Ammon's horn (tissue), 1 donor: ENCODE results near the gene MSRB1.
A peak's percentile ranks its signal among the peaks of the same experiment; 100 is the strongest.
"Not testable (repeated sequence)": the region's sequence is repeated elsewhere in the genome, so short reads cannot be mapped to it uniquely, and the experiment has no call there.

Experiments used
- DNase-seq: peaks from one replicate; pipeline ENCODE4 v3.0.0-alpha.2; 2016; ENCODE audit warnings: low spot score

MSRB1 gene

GRCh38 chr16:1978476-1979120 lies 35.6 kb upstream of the MSRB1 start:
- no peak for DNase-seq

GRCh38 chr16:1977875-1978268 lies 34.9 kb upstream of the MSRB1 start:
- DNase-seq, result no peak

- no peak for DNase-seq
These were observed 34.2 kb upstream of the MSRB1 start for GRCh38 chr16:1976951-1977874.

DNA sequence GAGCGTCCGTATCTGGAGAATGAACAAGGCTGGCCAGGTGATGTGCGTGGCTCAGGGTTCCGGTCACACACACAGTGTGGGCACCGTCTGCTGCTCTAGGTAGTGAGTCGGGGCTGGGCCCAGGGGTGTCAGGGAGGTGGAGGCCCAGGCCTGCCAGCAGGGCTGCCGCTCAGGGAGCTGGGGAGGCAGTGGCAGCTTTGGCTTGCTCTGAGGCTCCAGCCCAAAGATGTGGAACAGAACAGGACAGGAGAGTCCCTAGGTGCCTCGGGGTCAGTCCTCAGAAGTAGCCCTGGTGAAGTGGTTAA lies 33.2 kb upstream of the MSRB1 start:
- DNase-seq, result no peak

GRCh38 chr16:1975432-1976215 lies 32.6 kb upstream of the MSRB1 start:
- no peak for DNase-seq

DNA sequence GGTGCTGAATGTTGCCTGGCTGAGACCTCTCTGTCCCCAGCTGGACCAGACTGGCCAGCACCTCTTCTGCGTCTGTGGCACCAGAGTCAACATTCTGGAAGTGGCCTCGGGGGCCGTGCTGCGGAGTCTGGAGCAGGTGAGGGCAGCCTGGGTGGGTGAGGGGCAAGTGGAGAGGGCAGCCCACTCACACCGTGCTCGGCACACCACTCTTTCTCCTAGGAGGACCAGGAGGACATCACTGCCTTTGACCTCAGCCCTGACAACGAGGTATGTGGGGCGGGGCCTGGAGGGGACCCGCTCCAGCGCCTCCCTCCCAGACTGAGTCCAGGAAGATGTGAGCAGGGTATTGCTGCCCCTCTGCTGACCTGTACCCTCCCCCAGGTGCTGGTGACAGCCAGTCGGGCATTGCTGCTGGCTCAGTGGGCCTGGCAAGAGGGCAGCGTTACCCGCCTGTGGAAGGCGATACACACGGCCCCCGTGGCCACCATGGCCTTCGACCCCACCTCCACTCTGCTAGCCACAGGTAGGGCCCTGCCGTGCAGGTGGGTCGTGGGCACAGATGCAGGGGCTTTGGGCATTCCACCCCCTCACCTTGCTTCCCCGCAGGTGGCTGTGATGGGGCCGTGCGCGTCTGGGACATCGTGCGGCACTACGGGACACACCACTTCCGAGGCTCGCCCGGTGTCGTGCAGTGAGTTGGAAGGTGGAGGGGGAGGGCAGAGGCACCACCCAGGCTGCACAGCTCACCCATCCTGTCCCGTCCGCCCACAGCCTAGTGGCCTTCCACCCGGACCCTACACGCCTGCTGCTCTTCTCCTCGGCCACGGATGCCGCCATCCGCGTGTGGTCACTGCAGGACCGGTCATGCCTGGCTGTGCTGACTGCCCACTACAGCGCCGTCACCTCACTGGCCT lies 31.4 kb upstream of the MSRB1 start:
- no peak for DNase-seq

- no peak for DNase-seq
These were observed 30.6 kb upstream of the MSRB1 start for GRCh38 chr16:1973461-1974156.

GRCh38 chr16:1972490-1972877 lies 29.5 kb upstream of the MSRB1 start:
- no peak for DNase-seq

DNA sequence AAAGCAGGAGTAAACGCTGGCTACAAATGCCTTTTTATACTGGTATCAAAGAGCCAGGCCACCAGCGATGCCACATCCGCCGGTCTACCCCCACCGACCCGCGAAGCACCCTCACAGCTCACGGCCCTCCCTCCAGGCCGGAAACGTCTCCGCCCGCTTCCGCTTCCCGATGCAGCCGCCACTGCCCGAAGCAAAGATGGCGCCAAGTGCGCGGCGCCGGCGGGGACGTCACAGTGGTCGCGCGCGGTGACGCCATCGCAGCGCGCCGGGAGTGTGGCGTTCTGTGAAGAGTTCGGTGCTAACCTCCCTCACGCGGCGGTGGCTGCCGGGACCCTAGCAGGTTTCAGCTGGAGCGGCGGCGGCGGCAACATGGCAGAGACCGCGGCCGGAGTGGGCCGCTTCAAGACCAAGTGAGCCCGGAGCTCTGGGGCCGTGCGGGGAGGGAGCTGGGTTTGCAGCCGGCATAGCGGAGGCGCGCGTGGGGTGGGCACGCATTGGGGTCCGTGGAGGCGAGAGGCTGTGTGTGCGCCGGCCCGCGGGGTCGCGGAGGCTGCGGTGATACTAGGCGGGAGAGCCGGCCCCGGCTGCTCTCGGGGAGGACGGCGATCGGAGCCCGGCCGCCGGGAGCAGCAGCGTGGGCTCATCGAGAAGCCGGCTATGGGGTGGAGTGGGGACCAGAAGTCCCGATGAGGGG lies 28.9 kb upstream of the MSRB1 start, which contains the start of gene TBL3:
Gene TBL3, plus strand, starts transcription at position 258 of the 694 bp plus-strand sequence. Its CDS starts 112 bp downstream, at position 370.
- DNase-seq, result peak; percentile 95

DNA sequence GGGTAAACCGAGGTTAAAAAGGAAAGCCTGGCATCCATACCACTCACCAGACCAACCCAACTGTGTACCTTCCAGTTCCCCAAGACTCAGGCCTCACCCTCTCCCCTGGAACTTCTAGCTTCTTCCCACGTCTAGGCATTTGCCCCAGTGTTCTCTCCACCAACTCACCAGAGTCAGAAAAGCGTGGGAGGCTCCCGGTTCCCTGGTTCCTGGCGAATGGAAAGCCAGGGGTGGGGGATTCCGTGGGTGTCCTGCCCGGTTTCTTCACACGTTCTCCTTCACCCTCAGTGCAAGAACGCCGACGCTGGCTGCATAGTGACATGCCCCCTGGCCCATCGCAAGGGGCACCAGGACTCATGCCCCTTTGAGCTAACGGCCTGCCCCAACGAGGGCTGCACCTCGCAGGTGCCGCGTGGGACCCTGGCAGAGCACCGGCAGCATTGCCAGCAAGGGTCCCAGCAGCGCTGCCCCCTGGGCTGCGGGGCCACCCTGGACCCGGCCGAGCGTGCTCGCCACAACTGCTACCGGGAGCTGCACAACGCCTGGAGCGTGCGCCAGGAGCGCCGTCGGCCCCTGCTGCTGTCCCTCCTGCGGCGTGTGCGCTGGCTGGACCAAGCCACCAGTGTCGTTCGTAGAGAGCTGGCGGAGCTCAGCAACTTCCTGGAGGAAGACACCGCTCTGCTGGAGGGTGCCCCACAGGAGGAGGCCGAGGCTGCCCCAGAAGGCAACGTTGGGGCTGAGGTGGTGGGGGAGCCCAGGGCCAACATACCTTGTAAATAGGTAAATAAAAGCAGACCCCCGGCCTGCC lies 25.4 kb upstream of the MSRB1 start:
- DNase-seq, result no peak

GRCh38 chr16:1966460-1966859 lies 23.5 kb upstream of the MSRB1 start, which contains the start of gene RNF151:
Gene RNF151, plus strand, starts transcription at chr16:1966856. Its CDS starts 26 bp downstream, at chr16:1966882.
- no peak for DNase-seq

DNA sequence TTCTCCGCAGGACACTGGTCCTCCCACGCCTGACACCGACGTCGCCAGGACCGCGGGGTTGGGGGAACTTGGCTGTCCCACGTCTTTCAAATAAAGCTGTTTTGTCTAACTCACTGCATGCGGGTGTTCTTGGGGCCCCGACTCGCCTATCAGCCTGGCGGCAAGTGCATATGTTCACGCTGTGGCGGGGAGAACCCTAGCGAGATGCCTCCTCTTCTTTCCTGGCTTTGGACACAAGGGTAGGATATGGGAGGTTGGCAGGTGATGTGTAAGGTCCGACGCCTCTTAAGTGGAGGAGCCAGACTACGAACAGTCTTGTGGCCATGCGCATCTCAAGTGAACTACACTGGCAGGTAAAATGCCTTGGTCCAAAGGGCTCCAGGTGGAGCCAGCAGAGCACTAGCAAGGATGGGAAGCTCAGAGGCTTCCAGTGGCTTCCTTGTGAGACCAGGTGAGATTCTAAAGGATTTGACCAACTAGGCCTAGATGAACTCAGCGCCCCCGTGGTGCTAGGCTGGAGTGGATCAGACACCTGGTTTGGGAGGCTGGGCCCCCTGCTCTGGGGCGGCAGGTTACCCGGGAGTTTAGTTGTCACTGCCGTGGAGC lies 22.5 kb upstream of the MSRB1 start:
- no peak for DNase-seq

GRCh38 chr16:1964506-1965395 lies 21.8 kb upstream of the MSRB1 start, which contains the start of gene RPS2:
Gene RPS2, minus strand, starts transcription at chr16:1964826. Its CDS starts 201 bp downstream, at chr16:1964625.
- DNase-seq, result peak; percentile 99

DNA sequence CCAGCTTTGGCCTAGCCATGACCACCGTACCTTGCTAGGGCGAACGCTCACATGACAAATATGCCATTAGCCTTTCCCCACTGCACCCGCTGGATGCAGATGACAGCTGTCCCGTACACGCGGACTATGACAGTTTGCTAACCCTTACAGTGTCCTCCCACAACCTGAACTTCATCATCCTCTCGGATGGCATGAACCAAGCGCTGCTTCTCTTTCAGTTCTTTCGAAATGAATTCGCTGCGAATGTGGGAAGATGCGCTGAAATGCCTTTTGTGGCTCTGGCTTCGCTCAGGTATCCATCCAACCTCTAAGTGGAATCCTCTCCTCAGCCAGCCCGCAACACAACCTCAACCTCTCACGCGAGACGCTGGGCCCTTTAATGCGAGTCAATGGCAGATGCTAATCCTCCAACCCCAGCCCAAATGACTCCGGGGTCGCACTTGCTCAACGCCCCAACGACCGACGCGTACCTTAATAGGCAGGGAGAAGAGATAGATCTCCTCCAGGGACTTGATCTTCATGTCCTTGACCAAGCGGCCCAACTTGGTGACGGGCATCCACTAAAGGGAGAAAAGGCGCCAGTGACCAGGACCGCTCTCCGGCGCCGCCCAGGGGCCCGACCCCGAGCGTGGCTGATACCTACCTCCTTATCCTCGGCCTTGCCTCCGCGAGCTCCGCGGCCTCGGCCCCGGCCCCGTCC lies 21.0 kb upstream of the MSRB1 start:
- no peak for DNase-seq

- DNase-seq, result not testable (repeated sequence)
These were observed 19.5 kb upstream of the MSRB1 start for GRCh38 chr16:1962161-1963153.

DNA sequence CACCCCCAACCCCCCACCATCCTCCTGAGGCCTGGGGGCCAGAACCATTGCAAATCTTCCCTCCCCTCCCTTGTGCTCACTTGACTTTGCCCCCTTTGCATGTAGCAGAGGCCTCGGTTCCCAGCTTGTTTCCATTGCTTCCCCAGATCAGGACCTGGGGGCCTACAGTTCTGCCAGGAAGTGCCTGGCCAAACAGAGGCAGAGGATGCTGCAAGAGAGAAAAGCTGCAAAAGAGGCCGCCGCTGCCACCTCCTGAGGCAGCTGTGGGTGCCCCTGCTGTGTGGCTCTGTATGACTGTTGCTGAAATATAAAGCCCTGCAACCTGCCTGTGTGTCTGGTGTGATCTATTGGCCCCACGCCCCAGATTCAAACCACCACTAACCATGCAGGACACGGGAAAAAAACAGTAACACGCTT lies 18.7 kb upstream of the MSRB1 start:
- no peak for DNase-seq
